Skin of body (tissue), 2 donors: ENCODE data around the gene GMDS. TPM values are rescaled to one million over a fixed set of nuclear protein-coding genes. Genes with fewer than 3 reads are reported as not detected.

ENCODE experiments used
- DNase-seq: peaks from one replicate; lab custom pipeline; 2025; lab: John Stamatoyannopoulos, UW
- total RNA-seq: library from RNA; depleted of rRNA; stranded (reverse); fragments of >200 nt; gene quantifications from one replicate; pipeline ENCODE4 v1.2.3, GENCODE V29; 2014

GMDS gene
- total RNA-seq, 1 donor from 2014 or later, result 12.5 TPM

DNA sequence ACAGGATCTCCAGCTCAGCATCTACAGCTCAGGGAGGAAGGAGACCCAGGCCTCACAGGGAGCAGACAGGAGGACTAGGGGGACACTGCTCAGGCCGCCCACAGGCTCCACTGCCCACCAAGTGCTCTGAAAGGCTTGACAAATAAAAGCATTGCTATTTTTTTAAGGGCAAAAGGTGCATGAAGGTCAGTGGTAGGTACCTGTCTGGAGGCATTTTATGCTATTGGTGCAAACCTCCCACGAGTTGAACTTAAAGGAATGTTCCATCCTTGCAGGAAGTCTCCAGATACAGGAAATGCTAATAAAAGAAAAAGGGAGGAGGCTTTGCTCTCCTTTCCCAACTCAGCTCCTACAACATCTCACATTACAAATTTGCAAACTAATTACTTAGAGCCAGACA lies 407.6 kb downstream of the GMDS start:
- DNase-seq, result no peak

DNA sequence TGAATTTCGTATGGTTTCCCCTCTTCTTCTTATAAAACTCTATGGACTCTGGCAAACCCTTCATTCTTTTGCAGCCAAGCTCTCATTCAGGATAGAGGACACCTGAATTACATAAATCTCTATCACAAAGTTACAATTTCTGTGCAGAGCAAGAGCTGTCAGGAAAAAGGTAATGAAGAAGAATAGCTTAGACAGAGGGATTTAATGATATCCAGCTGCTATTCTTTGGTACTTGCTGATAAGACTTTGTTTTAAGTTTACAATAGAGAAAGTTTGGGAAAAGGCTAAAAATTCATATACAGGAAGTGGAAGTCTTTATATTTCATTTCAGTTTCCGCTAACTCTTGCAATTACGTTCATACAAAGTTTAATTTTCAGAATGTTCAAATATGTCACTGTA lies 408.7 kb downstream of the GMDS start:
- no peak for DNase-seq

DNA sequence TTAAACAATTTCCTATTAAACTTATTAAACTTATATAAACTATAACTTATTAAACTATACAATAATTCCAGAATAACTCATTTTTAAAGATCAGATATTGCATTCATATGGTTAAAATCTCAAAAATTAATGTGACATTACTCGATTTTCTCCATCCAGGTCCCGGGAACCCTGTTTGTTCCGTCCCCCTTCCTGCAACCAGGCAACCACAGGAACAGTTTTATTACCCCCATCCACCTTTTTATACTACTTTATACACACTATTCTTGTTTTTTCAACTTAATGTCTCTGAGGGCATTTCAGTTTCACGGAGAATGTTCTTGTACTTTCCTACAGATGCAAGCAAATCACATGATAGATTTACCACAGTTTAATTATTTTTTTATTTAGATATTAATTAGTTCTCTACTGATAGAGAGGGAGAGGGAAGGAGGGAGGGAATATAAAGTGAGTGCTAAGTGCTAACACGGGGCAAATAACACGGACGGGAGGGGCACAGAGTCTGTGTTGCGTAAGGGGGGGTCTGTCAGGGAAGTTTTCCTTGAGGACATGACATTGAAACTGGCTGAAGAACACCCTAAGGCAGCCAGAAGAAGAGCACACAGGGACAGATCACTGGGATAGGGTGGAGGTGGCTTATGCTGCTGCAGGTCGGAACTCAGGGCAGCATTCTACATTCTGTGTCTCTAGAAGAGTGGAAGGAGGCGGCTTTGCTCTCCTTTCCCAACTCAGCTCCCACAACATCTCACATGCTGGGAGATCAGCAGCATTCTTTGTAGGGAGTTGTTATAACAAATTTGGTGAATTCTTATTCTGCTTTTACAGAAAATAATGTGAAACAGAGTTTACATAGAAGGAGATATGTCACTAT lies 410.5 kb downstream of the GMDS start:
- no peak for DNase-seq

DNA sequence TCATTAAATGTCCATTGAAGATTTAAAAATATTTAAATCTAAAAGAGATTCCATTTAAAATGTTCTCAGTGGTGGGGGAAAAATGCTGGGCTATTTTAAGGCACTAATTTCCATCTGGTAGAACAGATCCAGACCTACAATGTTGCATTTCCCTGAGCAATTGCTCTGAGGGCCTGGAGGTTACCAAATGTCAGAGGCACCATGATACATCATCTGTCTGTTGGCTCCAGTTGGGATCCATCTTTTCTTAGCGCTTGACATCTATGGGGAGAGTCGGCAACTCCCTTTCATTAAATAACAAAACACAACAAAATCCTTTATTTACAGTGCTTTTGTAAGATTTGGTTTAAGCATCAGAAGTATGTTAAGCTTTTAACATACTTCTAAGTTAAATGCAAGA lies 411.2 kb downstream of the GMDS start:
- no peak for DNase-seq

DNA sequence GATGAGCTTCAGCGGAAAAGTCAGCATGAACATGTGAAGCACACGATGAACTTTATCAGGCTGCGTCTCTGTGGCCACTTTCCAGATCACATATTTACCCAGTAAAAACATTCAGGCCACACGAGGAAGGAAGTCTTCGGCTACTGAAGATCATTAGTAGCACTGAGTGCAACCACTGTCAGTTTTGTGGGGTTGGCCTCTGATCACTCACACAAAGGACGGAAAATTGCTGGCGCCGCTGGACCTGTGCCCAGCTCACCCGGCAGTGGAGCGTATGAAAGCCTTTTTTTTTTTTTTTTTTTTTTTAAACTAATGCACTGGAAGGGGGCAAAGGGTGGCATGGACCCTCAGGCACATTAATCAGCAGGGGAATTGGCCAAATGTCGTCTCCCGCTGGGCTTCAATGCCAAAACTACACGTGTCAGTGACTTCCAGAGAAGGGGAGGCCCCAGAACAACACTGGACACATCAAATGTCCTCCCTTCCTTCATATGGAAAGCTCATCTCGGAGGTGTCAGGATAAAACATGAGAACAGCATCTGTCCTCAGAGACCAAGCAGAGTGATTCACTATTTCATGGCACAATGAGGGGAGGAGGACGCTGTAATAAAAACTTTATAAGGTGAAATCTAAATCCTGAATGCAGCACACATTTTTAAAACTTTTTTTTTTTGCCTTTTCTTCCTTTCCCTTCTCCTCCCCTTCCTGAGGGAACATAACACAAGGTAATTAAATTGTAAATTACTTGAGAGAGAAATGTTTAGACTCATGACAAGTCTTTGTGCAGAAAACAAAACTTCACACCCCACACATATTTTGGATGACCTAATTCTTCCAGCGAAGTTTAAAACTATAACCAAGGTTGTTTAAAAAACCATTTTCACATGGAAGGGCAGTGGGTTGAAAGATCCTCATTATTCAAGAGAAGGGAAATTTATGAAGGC lies 412.3 kb downstream of the GMDS start:
- peak; percentile 39 for DNase-seq

DNA sequence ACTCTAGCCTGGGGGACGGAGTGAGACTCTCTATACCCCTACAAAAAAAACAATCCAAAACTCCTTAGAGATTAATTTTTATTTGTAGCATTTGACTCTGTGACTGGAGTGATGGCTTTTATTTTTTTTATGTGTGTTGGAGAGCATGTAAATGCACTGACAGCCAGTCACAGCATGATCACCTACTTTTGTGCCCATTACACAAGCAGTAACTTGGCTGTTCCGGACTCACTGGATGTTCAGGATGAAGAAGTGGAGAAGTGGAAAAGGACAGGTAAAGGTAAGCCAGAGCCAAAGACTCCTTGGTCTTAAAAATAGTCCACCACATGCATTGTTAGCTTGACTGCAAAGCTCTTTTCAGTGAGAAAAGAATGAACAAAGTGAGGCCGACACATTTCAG lies 413.0 kb downstream of the GMDS start:
- no peak for DNase-seq

DNA sequence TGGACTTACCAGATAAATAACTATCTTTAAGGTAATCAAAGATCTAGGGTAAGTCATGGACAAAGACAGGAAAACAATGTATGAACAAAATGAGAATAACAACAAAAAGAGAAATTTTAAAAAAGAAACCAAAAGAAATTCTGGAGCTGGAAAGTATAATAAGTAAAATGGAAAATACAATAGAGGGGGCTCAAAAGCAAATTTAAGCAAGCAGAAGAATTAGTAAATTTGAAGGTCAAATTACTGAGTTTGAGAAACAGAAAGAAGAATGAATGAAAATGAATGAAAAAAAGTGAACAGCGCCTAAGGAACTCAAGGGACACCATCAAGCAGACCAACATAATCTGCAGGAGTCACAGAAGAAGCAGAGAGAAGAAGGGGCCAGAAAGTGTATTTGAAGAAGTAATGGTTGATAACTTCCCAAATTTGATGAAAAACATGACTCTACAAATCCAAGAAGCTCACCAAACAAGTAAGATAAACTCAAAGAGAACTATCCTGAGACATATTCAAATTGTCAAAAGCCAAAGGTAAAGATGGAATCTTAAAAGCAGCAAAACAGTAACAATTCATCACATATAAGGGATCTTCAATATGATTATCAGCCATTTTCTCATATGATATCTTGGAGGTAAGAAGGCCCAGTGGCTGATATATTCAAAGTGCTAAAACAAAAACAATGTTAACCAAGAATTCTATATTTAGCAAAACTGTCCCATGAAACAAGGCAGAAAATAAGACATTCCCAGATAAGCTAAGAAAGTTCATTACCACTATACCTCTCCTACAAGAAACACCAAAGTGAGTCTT lies 417.2 kb downstream of the GMDS start:
- no peak for DNase-seq

DNA sequence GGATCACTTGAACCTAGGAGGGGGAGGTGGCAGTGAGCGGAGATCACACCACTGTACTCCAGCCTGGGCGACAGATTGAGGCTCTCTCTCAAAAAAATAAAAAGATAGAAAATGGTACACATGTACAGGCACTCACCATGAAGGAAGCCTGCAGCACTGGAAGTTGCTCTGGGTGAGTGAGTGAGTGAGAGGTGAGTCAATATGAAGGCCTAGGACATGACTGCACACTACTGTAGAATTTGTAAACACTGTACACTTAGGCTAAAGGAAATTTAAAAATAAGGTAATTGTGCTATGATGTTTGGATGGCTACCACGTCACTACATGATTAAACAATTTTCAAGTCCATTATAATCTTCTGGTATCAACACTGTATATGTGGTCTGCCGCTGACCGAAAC lies 419.5 kb downstream of the GMDS start:
- no peak for DNase-seq

DNA sequence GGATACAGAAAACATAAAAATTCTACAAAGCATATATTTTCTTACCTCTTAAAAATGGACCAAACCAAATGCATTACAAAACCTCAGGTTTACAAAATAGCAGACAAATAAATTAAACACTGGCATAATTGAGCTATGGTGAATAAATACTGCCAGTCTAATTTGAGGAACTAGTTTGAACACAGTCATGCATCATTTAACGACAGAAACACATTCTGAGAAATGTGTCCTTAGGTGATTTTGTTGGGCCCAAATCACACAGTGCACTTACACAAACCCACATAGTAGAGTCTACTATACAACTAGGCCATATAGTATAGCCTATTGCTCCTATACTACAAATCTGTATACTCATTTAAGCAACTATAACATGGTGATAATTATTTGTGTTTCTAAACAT lies 420.1 kb downstream of the GMDS start:
- no peak for DNase-seq

DNA sequence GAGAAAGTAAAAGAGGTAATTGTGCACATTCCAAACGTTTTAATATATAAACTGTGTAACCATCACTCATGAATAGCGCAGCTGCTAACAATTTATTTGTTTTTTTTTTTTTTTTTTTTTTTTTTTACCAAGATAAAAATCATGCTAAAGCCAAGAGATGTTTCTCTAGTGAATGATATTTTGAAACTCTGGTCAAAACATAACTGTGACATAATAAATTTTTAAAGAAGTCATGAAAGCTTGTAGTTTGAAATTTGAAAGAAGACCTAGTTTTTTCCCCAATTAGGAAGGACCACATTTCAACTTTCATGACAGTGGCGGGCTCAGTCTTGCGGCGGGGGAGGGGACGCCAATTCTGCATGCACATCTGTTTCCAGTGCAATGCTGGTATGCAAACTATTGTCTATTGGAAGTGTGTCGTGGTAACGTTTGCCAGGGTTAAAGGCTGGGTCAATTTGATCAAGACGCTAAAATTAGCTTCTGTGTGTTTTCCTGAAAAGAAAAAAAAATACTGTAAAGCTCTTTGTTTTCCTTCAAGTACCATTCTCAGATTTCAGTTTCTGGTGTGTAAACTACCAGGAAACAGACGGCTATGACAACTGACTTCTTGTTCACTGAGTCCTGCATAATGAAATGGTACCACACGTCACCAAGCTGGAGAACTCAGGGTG lies 423.8 kb downstream of the GMDS start:
- peak; percentile 90 for DNase-seq

DNA sequence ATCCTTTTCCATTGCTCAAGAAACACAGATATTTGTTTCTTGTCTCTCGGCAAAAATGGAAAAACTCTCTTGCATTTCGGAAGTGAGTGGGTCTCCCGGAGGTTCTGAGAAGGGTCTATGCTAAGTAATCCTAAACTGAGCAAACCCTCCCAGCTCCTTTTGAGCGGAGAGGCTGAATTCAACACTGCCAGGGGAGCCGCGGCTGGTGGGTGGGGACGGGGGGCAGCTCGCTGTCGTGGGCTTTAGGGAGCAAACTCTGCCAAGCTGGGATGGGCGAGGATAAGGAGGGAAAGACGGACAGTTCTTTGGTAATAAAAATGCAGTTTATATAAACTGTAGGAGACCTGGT lies 424.3 kb downstream of the GMDS start:
- DNase-seq, result no peak

DNA sequence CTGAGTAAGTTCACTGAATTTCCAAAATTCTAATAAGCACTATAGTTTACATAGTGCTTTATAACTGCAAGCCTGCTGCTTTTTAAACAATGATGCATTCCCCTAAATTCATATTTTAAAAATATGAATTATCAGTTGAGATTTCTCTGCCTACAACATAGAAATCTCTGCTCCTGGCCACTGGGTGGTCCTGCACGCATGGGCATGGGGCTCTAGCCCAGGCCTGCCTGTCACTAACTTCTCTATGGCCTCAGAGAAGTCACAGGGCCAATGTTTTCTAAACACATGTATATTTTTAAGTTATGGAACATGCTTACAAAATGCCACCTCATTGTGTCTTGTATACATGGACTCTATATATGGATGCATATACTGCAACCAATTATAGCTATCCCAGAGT lies 424.7 kb downstream of the GMDS start:
- no peak for DNase-seq

DNA sequence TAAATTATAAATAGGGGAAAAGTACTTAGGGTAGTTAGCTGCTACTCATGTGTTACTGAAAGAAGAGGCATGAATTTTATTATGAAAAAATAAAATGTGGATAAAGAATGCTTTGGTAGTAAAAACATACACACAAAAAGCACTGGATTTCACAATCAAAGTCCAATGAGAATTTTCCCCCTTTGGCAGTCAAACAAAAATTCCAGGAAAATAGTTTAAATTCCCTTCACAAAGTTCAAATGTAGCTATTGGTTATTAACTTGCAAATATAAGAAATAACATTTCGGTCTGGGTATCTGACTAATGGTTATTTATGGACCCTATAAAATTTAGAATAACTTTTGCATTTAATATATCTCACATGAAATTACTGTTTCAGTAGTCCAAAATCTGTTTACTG lies 425.2 kb downstream of the GMDS start:
- peak; percentile 28 for DNase-seq

DNA sequence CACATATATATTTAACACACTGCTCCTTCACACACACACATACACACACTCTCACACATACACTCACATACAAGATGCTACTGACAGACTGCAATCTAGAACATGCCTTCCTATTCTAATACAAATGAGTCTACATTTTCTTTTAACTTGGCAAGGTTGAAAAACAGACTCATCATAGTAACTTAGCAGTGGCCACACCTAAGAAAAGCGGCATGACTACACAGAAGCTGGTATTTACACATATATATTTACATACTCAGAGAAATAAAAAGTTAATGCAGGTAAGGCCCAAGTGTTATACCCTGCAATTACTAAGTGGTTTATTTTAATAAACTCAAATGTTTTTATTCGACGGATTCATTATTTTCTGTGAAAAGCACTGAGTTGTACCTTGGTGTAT lies 426.4 kb downstream of the GMDS start:
- DNase-seq, result no peak

DNA sequence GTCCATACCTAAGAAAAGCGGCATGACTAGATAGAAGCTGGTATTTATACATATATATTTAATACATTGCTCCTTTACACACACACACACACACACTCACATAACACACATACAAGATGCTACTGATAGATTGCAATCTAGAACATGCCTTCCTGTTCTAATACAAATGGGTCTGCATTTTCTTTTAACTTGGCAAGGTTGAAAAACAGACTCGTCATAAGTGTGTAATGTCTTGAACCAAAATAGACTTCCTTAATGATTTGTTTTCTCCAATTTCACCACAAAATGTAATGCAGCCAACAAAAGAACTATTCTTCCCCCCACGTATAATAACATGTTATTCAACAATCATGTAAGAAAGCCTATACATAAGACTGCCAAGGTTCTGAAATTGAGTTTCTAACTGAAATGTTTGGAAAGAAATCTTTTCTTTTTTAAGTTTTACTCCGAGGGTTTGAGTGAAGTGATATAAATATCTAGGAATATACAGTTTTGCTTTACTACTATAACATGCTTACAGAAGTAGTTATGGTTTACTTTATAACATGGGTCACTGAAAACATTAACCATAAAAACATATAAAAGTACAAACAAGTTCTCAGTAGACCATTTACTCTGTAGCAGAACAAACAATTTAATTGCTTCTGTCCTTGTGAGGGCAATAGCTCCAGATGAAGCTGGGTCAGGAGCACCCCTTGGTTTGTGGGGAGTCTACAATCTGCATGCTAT lies 428.2 kb downstream of the GMDS start:
- no peak for DNase-seq

DNA sequence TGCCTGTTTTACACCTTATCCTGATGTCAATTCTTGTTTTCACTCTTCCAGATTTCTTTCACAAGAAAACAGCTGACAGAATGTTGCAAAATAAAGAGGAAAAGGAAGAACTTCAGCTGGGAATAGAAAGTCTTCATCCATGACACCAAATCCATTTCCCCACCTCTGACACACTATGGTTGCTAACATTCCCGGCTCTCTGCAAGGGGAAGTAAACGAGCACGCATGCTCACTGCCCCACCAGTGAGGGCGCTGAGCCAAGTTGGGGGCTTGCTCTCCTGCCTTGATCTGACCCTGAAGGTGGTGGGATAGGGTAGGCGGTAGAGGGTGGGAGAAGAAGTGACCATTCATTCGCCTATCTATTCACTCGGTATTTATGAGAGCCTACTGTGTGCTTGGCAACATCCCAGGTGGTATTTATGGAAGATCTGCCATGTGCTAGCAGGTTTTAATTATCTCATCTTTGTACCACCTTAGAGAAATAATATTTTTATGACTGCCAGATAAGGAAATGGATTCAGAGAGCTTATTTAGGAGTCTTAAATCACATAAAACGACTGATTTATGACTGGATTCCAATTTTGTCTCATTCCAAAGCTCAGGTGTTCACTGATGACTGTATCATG lies 429.5 kb downstream of the GMDS start:
- no peak for DNase-seq

DNA sequence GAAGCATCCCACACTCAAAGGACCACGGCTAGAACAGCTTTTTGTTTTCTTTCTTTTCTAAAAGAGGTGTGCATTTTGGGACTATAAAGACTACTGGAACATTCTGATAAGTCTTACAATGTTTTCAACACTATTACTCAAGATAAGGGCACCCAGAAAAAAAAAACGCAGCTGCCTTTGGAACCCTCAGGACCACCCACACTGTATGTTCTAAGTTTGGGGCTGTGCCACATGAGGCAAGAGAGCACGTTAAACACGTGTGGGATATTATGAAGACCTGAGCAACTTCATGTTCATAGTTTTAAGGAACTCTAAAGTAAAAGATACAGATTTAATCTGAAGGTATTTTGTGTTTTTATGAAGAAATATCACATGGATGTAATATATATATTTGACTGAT lies 431.1 kb downstream of the GMDS start:
- no peak for DNase-seq

DNA sequence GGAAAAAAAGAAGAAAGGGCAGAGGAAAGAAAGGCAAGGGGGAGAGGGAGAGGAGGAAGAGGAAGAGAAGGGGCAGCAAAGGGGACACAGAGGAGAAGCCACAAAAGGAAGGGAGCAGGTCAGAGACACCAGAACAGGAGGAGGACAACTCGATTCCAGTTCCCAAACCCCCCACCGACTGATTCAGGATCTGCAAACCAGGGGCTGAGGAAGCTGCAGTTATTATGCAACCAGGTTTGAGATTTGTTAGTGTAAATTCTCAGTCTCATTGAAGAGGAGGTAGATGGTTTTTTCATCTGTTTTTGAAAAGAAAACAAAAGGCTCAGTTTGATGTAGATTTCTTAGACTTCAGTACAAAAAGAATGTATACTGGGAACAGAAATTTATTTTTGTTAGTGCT lies 432.9 kb downstream of the GMDS start:
- no peak for DNase-seq

DNA sequence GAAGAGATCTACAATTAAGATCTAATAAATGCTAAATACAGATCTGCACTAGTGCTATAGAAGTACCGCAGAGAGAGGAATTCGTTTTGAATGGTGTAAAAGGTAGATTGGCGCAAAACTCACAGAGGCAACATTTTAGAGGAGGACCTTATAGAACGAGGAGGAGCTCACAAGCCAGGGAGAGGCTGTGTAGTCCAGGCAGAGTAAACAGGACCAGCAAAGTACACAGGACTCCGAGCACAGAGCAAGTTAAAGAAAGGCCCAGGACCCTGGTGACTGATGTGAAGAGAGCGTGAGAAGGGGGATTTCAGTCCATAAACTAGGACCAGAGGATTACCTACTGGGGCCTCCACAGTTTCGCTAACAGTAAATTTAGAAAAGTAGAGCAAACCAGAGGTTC lies 433.4 kb downstream of the GMDS start:
- no peak for DNase-seq

DNA sequence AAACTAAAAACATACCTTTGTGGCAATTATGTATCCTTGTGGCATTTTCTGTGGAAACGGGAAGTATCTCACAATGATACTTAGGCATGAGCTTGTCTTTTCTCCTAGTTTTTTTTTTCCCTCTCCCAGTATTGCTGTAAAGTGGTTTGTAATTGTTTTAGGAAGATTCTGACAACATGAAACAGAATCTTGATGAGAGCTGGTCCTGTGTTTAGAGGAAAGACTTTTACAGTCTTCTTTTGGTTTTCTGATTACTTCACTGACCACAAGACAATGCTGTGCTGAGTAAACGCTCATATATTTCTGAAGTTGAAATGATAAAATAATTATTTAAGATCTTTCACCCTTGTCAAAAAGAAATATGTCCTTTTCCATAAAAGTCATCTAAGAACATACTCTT lies 434.5 kb downstream of the GMDS start:
- no peak for DNase-seq
